Stimulated activated CD8-positive, alpha-beta memory T cell treated with anti-CD3 and anti-CD28 coated beads, Interleukin-7, amount 100 ng/mL, for 4 hours (primary cell): ENCODE data around the gene C1orf198.
"Not testable (repeated sequence)": the region's sequence is repeated elsewhere in the genome, so short reads cannot be mapped to it uniquely, and the experiment has no call there.

Experiments used
- DNase-seq, 2 donors: peaks; one replicate each; pipeline ENCODE4 v3.0.0-alpha.2; 2020; ENCODE audit warnings: low read depth in 2 of 2

C1orf198 gene

DNA sequence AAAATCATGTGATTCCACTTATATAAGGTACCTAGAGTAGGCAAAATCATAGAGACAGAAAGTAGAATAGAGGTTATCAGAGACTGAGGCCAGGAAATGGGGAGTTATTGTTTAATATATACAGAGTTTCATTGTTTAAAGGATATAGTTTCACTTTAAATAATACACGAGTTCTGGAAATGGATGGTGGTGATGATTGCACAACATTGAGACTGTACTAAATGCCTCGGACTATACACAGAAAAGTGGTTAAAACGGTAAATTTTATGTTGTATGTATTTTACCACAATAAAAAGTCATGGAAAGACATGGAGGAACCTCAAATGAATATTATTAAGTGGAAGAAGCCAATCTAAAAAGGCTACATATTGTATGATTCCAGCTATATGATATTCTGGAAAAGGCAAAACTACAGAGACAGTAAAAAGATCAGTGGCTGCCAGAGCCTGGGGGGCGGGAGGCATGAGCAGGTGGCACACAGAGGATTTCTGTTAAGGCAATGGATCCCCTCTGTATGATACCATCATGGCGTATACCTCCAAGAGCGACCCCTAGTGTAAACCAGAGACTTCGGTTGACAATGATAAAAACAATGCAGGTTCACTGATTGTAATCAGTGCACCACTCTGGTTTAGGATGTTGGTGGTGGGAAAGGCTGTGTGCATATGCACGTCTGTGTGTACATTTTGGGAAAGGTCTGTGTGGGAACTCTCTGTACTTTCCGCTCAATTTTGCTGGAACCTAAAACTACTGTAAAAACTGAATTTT, 7.5 kb downstream of the C1orf198 start:
- no peak for DNase-seq

DNA sequence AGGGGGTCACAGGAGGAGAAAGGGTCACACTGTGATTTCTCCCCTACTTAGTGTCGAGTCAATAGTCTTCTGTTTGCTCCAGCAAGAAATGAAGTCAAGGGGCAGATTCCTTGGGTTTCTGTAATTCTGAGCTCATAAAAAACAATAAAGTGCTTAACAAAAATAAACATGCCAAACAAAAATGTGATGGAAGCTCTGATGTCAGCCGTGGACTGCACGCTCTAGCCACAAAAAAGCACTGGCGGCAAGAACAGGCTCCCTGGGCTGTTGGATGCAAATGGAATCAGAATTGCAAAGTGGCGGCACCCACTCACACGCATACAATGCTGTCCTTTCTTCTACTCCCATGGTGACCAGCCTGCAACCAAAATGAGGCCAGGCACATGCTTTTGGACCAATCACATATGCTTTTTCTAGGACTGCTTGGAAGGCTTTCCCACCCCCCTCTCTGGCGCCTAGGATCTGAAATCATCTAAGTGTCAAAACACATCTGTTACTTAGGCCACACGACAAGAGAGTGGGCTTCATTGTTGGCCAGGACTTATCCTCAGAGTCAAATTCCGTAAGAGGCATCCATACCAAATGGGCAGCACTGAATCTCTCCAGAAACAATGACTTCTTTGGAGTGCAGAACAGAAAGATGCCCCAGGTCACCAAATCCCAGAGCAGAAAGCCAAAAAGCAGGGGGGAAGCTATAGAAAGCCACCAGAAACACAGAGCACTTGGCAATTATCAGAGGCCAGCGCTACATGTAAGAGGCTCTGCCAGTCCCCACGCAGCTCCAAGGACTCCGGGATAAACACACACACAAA, 9.2 kb downstream of the C1orf198 start:
- no peak for DNase-seq

DNA sequence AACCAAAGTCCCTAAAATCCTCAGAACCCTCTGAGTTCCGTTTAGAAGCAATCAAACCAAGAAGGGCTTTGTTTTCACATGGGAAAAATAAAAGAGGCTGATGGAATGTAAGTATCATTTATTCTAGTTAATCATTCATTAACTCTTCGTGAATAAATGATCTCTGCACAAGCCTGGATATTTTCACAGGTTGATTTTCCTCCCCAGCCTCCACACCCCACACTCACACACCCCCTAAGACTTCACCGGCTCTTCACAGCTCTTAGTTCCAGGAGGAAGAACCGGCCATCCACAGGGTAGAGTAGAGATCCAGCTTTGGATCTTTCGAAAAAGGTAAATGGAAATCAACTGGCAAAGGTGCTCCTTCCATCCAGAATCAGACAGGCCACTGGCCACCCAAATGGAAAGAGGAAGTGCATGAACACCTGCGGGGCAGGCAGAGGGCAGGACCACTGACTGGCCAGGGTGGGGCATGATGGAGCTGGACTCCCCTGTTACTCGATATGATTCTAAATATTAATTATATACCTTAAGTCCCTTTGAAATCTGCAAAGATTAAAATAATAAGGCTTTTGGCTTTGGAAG, 10.0 kb downstream of the C1orf198 start:
- no peak for DNase-seq

DNA sequence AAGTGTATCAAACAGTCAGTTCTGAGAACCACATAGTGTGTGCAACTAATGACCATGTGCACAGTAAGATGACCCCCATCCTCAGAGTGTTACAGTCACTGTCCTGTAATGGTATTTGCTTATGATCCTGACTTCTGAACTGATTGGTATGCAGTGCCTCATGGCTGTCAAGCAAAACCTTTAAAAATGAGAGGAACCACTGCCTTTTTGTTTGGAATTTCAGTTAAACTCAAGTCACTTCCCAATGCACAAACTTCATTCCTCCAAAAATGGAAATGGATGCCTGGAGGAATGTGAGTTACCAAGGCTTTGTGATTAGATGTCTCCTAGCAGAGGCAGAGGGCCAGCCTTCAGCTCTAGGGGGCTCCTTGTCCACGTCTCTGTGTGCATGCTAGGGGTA, 10.5 kb downstream of the C1orf198 start:
- no peak for DNase-seq

DNA sequence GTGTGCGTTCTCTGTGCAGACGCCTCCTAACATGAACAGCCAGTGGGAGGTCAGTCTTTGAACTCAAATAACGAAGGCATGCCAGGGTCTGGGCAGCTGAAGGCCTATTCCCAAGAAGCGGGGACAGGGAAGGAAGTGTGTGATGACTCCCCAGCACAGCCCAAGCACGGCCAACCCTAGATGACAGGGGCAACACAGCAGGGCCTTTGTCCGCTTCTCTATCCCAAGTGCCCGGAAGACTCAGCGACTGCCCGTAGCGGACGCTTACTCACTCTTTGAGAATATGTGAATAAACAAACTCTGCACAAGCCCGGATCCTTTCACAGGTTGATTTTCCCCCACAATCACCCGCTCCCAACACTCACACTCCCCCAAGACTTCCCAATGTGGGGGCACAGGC, 11.2 kb downstream of the C1orf198 start:
- DNase-seq: no peak

DNA sequence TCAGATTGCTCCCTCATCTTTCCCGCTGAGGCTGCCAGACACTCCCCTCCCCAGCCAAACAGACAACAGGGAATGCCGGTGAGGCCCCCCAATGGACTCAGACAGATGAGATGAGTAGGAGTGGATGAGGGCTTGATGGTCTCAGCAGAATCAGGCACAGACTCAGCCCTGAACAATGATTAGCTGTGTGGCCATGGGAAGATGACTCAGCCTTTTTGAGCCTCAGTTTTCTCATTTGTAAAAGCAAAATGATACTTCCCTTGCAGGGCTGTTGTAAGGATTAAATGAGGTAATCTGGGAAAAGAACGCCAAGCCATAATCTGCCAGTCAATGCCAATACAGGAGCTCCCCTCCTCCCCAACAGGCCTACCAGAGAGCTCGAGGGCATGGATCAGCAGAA, 12.4 kb downstream of the C1orf198 start:
- no peak for DNase-seq

DNA sequence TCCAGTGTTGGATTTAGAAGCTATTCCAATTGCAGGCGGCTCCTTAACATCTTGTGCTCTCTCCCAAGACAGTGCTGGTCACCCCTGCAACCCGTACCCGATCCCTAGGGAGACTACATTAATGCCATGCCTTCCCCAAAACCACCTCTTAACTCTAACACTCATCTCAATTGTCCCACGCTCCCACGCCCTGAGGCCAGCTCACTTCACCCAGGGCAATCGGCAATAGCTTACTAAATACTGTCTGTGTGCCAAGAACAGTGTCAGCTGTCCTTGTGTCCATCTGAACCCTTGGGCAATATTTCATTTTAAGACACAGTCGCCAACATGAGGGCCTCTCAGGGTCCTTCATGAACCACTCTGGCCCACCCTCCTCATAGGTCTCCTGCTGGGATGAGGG, 13.9 kb downstream of the C1orf198 start:
- DNase-seq: no peak

DNA sequence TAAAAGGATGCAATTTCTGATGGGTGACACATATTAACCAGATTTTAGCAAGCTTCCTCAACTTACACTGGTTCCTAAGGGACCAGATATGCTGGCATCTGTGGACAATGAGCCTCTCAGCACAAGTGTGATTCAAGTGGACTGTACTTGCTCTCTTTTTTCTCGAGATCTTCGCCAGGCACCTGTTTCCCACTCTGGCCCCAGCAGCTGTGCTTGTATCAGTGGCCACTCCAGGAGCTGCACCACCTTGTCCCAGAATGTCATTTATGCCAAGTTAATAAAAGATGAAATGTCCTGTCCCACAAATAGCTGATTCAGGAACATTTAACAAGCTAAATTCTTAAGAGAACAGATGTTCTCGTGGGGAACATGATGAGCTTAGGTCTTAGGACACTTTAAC, 14.6 kb downstream of the C1orf198 start:
- DNase-seq: no peak

DNA sequence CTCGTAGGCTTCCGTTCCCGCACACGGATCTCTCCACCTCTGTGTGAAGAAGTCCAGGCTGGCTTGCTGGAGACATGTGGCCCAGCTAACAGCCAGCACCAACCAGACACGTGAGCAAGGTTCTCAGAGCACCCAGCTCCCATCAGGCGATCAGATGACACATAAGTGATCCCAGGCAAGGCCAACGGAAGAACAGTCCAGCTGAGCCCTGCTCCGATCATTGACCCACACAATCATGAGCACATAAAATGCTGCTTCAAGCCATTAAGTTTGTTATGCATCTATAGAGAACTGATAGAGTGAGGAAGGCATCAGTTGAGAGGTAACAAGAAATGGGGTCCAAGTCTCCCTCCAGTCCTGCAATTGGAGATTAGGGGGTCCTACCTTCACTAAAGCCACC, 15.4 kb downstream of the C1orf198 start:
- DNase-seq: no peak

DNA sequence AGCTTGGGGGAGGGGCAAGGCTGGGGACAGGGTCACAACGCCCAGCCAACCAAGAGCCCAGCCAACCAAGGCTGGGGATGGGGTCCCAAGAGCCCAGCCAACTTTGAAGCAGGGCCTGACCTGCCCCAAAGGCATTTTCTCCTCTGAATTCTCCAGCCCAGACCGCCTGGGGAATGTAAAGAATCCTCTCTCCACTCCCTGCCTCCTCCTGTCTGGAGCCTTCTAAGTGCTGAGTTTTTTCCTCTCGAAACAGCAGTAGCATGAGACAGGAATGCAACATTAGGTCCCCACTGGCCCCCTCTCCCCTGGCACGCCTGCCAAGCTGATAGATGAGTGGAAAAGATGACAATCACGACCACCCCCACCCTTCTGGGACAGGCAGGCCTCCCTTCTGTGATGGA, 17.0 kb downstream of the C1orf198 start:
- DNase-seq: no peak

DNA sequence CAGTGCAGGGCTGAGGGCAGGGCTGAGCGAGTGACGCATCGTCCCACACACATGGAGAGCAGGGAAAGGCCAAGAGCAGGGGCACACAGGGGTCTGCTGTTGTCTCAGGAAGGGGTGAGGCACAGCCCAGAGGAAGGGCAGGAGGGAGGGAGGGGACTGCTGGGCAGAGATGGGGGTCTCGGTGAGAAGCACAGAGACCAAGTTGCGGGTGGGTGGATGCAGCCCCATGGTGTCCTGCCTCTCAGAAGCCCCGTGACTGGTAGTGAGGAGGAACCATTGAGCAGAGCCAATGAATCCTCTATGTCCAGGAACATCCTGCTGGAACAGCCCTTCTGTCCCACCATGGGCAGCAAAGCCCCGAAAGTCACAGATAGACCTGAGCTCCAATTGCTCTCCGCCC, 17.8 kb downstream of the C1orf198 start:
- DNase-seq: no peak

DNA sequence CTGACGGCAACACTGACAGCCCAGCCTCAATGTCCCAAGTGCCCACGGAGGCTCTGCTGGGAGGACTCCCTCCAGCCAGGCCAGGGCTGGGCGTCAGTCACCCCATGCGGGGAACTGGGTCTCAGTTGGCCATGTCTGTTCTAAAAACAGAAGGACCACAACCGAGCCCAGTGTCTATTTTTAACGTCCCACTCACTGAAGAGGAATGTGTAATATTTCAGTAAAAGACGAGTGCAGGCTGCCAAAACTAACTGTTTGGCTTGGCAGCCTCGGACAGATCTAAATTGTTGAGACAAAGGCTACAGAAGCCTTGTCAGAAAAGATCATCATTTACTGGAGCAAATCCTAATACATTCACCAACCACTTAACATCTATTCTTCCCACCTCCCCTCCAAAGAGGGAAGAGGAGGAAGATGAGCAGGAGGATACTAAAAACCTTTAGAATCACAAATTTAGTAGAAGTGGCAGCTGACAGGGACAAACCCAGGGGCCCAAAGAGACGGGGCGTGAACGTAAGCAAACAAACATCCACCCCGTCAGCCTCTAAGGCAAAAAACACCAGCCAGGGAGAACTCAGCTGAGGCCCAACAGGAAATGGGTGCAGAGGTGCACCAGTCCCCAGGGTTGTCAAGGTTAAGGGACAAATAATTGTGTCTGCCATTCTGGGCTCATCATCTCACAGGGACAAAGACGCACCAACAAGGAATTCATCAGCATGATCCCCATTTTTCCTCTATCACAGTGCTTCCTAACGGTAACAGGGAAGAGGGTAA, 18.7 kb downstream of the C1orf198 start:
- DNase-seq: no peak

DNA sequence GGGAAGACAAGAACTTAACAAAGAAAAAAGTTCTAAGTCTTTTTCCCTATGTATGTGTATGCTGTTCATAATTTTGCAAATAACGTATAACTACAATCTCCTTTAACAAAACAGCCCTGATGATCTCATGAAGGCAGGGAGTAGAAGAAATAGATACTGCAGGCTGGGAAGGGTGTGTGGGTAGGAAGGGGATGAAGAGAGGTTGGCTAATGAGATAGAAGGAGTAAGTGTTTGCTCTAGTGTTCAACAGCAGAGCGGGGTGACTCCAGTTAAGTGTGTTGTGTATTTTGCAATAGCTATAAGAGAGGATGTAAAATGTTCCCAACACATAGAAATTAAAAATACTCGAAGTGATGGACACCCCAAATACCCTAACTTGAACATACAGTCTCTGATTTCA, 20.1 kb downstream of the C1orf198 start:
- DNase-seq: no peak

DNA sequence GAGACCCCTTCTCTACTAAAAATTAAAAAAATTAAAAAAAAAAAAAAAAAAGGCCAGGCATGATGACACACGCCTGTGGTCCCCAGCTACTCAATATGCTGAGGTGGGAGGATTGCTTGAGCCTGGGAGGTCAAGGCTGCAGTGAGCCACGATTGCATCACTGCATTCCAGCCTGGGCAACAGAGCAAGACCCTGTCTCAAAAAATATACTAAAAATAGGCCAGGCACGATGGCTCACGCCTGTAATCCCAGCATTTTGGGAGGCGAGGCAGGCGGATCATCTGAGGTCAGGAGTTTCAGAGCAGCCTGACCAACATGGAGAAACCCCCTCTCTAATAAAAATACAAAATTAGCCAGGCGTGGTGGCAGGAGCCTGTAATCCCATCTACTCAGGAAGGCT, 23.1 kb downstream of the C1orf198 start:
- not testable (repeated sequence) for DNase-seq

DNA sequence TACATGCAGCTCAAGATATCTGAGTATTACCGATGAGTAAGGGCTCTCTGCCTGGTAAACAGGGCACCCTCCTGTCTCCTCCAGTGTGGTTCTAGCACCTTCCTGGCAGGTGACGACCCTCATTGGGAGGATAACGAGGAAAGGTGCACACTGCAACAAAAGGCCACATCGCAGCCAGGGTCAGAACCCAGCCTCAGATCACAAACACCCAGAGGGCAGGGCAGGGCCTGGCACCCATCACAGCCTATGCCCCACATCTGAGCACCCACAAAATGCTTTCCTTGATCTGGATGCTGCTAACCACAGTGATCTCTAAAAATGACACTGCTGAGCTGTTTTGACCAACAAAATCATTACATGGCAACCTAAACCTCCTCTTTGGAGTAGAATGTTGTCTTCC, 23.8 kb downstream of the C1orf198 start:
- no peak for DNase-seq

DNA sequence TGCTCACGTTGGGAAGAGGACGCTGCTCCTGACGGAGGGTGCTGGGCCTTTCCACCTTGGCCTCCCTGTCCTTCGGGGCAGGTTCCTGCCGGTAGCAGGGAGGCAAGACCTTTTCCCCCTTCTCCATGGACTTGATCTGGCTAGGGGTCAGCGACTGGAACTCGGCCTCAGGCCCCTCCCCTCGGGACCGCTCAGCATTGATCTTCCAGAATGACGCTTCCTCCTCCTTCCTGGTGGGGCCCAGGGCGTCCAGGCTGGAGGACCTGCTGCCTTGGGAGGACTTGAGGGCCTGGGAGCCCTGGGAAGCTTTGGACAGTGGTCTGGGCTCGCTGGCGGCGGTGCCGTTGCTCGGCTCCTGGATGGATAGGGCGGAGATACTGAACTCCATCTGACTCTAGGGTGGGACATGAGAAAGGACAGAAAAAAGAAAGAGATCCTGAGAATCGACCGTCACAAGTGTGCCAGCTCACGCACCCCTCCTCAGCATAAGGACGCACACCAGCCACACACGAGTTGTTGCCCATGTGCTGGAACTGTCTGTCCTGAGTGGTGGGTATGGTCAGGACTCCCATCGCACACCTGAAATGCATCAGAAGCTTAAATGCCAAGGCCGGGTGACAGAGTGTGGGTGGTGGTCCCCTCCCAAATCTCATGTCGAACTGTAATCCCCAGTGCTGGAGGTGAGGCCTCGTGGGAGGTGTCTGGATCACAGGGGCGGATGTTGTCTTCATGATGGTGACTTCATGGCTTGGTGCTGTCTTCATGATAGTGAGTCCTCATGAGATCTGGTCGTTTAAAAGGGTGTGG, 24.6 kb downstream of the C1orf198 start:
- DNase-seq: no peak

DNA sequence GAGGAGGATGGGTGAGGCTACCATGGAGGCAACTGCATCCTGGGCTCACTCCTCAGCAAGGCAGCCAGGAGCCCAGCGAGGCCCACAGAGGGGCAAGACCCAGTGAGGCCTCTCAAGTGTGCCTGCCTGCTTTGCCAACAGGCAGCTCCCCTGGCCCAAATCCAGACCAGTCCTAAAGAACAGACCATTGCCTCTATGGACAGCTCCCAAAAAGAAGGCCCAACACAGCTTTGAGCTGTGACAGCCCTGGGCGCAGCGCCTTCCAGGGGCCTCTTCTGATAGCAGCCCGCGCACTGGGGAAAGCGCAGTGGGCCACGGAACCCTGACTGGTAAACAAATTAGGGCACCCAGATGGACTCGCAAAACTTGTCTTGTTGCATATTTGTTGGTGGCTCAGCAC, 25.5 kb downstream of the C1orf198 start:
- no peak for DNase-seq

DNA sequence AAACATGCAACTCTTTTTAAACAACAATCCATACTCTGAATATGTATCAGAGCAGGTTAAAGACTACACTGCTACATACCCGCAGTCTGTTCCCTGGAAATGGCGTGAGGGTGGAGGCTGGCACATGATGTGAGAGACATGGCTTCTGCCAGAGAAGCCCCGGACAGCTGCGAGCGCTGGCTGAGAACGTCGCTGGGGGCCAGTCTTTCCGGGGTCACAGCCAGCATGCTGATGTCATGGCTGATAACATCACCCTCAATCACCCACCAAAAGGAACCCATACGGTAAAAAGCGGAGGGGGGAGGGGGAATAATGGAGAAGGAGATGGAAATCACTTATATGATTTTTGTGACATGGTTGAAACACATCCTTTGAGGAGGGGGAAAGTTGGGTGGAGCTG, 29.1 kb downstream of the C1orf198 start:
- no peak for DNase-seq

DNA sequence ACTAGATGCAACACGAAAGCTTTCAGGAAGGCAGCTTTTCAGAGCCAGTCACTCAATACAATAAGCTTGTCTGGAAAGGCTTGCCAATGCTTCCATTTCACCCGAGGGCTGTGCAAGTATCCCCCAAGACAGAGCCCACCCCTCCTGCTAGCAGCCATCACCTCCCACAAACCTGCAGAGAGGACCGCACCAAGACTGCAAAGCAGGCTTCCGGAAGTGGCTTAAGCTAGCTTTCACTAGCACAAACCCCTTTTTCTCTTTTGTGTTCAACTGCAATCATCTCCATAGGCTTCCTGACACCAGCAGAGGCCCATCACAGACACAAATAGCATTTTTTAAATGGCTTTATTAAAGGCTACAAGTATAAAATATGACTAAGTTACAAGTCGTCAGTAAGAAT, 31.5 kb downstream of the C1orf198 start:
- no peak for DNase-seq

DNA sequence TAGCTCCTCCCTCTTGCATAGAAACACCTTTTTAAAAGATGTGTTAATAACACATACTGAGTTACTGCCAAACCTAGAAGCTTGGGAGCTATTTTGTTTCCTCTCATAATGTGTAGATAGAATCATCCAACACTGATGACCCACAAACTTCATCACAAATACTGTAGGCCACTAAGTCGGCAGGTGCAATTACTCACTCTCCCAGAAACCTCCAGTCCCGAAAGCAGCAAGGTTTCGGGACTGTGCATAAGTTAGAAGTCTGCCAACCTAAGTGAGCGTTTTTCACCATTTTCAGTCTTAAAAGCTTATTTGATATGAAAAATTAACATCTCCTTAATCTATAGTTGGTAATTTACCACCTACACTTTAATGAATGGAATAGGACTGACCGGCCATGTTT, 32.0 kb downstream of the C1orf198 start:
- no peak for DNase-seq

DNA sequence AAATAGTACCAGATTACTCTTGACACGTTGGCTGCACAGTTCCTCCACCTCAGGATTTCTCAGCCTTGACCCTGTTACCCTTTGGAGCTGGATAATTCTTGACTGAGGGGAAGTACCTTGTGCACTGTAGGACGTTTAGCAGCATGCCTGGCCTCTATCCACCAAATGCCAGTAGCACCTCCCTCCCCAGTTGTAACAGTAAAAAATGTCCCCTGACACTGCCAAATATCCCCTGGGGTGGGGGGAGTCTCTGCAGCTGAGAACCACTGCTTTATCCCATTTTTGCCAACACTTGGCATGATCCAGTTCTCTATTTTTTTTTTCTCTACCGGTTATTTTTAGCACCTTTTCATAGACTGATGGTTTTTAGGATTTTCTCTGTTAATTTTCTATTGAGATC, 34.0 kb downstream of the C1orf198 start:
- DNase-seq: no peak
